Upper lobe of right lung (tissue), 1 donor: ENCODE measurements around the gene CCP110. TPM values are rescaled to one million over a fixed set of nuclear protein-coding genes. Genes with fewer than 3 reads are reported as not detected.
A peak's percentile ranks its signal among the peaks of the same experiment; 100 is the strongest.

Source experiments
- ATAC-seq: fragments of 200-7000 bp; cut with Tn5 transposase; one replicate; pipeline ENCODE4 v1.9.1; 2020; ENCODE audit warnings: mild to moderate bottlenecking, moderate library complexity
- DNase-seq: peaks from one replicate; pipeline ENCODE4 v3.0.0-alpha.2; 2020
- H3K27ac ChIP-seq: fragments of 200-600 bp; one replicate; pipeline ENCODE4 v1.8.0; 2022
- H3K27me3 ChIP-seq: fragments of 200-600 bp; one replicate; pipeline ENCODE4 v1.8.0; 2022; ENCODE audit warnings: mild to moderate bottlenecking
- H3K36me3 ChIP-seq: fragments of 200-600 bp; one replicate; pipeline ENCODE4 v1.8.0; 2022
- H3K4me1 ChIP-seq: fragments of 200-600 bp; one replicate; pipeline ENCODE4 v1.8.0; 2022
- H3K4me3 ChIP-seq: fragments of 200-600 bp; one replicate; pipeline ENCODE4 v1.8.0; 2022; ENCODE audit warnings: mild to moderate bottlenecking
- H3K9me3 ChIP-seq: fragments of 200-600 bp; one replicate; pipeline ENCODE4 v1.8.0; 2022
- CTCF ChIP-seq: fragments of 200-600 bp; IDR thresholded peaks from one replicate; pipeline ENCODE4 v1.8.0; 2022; ENCODE audit warnings: antibody characterized with exemption
- intact Hi-C: fragments of 100-400 bp; cut with DNase I; formaldehyde crosslinking; loops from one replicate; pipeline ENCODE4 v1.11.0; 2022
- total RNA-seq: library from RNA; stranded (reverse); fragmentation: NEBNext Ultra II Directional; extraction: Animal tissue kit (Norgen Biotek cat#: 25700); gene quantifications from one replicate; pipeline ENCODE4 v1.2.1, GENCODE V29; 2021
- donor health status: DM: no; HTN: yes; CAD: no; lungs with severe emphysema.

CCP110 gene
- total RNA-seq, 1 donor from 2014 or later = 16.6 TPM

- ATAC-seq (no peak), DNase-seq (no peak)
- H3K27ac ChIP-seq = no peak overlapping the region
- intact Hi-C loops = no loop called here
- H3K4me1 ChIP-seq = peaks cover 24% of the 10 kb centered on the region
- no peaks in the 10 kb centered on the region for H3K9me3 ChIP-seq
- H3K4me3 ChIP-seq = no peak overlapping the region
- no peak for TF ChIP-seq CTCF
- H3K27me3 ChIP-seq = no peaks in the 10 kb centered on the region
- peaks cover 63% of the 10 kb centered on the region for H3K36me3 ChIP-seq
These were observed 11.4 kb upstream of the CCP110 start for GRCh38 chr16:19512297-19512696.

GRCh38 chr16:19513377-19514053 lies 10.2 kb upstream of the CCP110 start:
- no peak for TF ChIP-seq CTCF
- DNase-seq = no peak
- intact Hi-C loops = no loop called here
- no peaks in the 10 kb centered on the region for H3K27me3 ChIP-seq
- H3K4me1 ChIP-seq = peaks cover 32% of the 10 kb centered on the region
- H3K36me3 ChIP-seq = peaks cover 52% of the 10 kb centered on the region
- H3K4me3 ChIP-seq = peak overlapping the region; percentile 25
- ATAC-seq = peak; percentile 92
- no peaks in the 10 kb centered on the region for H3K9me3 ChIP-seq
- peak overlapping the region; percentile 44 for H3K27ac ChIP-seq

DNA sequence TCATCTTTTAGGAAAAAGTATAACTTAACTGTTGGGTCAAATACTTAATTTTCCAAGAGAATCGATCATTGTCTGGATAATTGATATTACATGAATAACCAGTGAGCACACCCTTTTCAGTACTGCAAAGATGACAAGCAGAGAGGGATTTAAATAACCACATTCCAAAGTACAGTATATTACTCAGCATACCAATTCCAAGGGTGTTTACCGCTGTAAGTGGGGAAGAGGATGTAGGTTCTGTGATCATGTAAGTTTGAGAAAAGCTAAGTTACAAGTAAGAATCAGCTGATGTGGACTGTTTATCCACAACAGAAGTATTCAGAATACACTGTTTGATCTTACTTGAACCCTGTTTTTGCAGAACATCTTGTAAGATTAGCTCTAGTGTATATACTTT lies 8.0 kb upstream of the CCP110 start:
- intact Hi-C loops = no loop called here
- no peak overlapping the region for H3K27ac ChIP-seq

DNA sequence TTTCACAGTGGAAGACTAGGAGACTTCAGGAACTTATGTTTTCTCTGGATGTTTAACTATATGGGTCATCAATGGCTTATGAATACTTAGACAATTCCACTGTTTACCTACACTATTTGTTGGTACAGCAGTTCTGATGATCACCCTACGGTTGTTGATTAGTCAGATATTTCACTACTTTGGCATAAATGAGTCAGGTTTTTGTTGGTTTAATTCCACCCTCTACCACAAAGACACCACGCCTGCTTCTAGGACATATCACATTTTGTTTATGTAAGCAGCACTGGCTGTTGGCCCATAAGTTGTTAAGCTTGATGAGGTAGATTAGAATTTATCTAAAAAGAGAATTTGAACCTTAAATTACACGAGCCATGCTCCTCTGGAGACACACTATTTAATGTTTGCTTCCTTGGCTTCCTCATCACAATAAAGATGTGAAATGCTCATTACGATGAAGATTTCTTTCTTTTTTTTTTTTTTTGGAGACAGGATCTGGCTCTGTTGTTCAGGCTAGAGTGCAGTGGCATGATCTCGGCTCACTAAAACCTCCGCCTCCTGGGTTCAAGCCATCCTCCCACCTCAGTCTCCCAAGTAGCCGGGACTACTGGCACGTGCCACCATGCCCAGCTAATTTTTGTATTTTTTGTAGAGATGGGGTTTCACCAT lies 6.2 kb upstream of the CCP110 start:
- Histone ChIP-seq H3K4me3 (no peak overlapping the region), H3K27me3 (no peaks in the 10 kb centered on the region), H3K36me3 (peaks cover 25% of the 10 kb centered on the region), H3K9me3 (no peaks in the 10 kb centered on the region), H3K4me1 (peaks cover 55% of the 10 kb centered on the region), H3K27ac (no peak overlapping the region)
- DNase-seq (no peak), ATAC-seq (no peak)
- no peak for TF ChIP-seq CTCF
- intact Hi-C loops = no loop called here

More for the DNA sequence above, 8.0 kb upstream of the CCP110 start:
- DNase-seq = no peak
- Histone ChIP-seq H3K27me3 (no peaks in the 10 kb centered on the region), H3K9me3 (no peaks in the 10 kb centered on the region), H3K4me3 (no peak overlapping the region), H3K36me3 (peaks cover 30% of the 10 kb centered on the region), H3K4me1 (peaks cover 54% of the 10 kb centered on the region)
- TF ChIP-seq CTCF = no peak
- ATAC-seq = no peak

- no peaks in the 10 kb centered on the region for H3K27me3 ChIP-seq
- intact Hi-C loops = no loop called here
- DNase-seq (no peak), ATAC-seq (no peak)
- no peak overlapping the region for H3K27ac ChIP-seq
- peaks cover 50% of the 10 kb centered on the region for H3K4me1 ChIP-seq
- no peak overlapping the region for H3K4me3 ChIP-seq
- H3K9me3 ChIP-seq = no peaks in the 10 kb centered on the region
- peaks cover 25% of the 10 kb centered on the region for H3K36me3 ChIP-seq
- TF ChIP-seq CTCF = no peak
These were observed 5.4 kb upstream of the CCP110 start for GRCh38 chr16:19518388-19518787.
